ENCODE results near the gene COX19. TPM values are rescaled to one million over a fixed set of nuclear protein-coding genes. Genes with fewer than 3 reads are reported as not detected.

COX19 gene
- total RNA-seq, 5 donors from 2014 or later (not counting 1 experiment from before 2014, with no cell fraction given), result 38.0 to 50.9 (median 43.7) TPM

GRCh38 chr7:967361-968082, 7.8 kb downstream of the COX19 start:
- H3K4me1 ChIP-seq (ENCODE audit: control insufficient read depth in 1 of 2, extremely low read depth in 1 of 2, insufficient read depth in 2 of 2, low read length in 2 of 2), result peaks cover 4 to 39% of the 10 kb centered on the region in 2 experiments
- H3K27me3 Mint-ChIP-seq, result no peaks in the 10 kb centered on the region
- H3K4me3 ChIP-seq (ENCODE audit: control insufficient read depth in 1 of 2, extremely low read depth in 1 of 2, low read length in 1 of 2), result no peak overlapping the region
- no peaks in the 10 kb centered on the region for H3K9me3 Mint-ChIP-seq
- ChIA-PET CTCF (interaction anchor here in 1 of 2 donors (0.7 to 1.1 kb wide), 2 partner anchors 10 to 25 kb away, joined by 3 read pairs; no protein-coding TSS in a partner anchor), POLR2A (interaction anchor here in 1 of 2 donors (2.1 kb wide), 1 partner anchor 8 kb away, joined by 6 read pairs; the partner anchor contains the start of gene COX19)
- ATAC-seq (replicated peaks in 1 of 4) (no peak), DNase-seq (no peak)
- peaks cover 14 to 54% of the 10 kb centered on the region in 2 donors for H3K36me3 ChIP-seq (ENCODE audit: control insufficient read depth in 2 of 2, extremely low read depth in 1 of 2, insufficient read depth in 1 of 2, low read length in 1 of 2)
- H3K27ac Mint-ChIP-seq, result no peak overlapping the region
- H3K27me3 ChIP-seq (replicated peaks in 1 of 2; ENCODE audit: control insufficient read depth in 2 of 2, extremely low read depth in 1 of 2, insufficient read depth in 2 of 2, low read length in 1 of 2), result peaks cover 0 to 16% of the 10 kb centered on the region in 2 experiments
- peaks cover 33% of the 10 kb centered on the region for H3K36me3 Mint-ChIP-seq
- H3K9me3 ChIP-seq, result no peaks in the 10 kb centered on the region
- peaks cover 37 to 40% (median 37%) of the 10 kb centered on the region in 3 donors for H3K4me1 Mint-ChIP-seq
- no peak overlapping the region for H3K27ac ChIP-seq (ENCODE audit: low read length)
- H3K4me3 Mint-ChIP-seq, result no peak overlapping the region
- WGBS (ENCODE audit: insufficient coverage), result 95% methylated on average over 27 of the region's 39 CpGs

DNA sequence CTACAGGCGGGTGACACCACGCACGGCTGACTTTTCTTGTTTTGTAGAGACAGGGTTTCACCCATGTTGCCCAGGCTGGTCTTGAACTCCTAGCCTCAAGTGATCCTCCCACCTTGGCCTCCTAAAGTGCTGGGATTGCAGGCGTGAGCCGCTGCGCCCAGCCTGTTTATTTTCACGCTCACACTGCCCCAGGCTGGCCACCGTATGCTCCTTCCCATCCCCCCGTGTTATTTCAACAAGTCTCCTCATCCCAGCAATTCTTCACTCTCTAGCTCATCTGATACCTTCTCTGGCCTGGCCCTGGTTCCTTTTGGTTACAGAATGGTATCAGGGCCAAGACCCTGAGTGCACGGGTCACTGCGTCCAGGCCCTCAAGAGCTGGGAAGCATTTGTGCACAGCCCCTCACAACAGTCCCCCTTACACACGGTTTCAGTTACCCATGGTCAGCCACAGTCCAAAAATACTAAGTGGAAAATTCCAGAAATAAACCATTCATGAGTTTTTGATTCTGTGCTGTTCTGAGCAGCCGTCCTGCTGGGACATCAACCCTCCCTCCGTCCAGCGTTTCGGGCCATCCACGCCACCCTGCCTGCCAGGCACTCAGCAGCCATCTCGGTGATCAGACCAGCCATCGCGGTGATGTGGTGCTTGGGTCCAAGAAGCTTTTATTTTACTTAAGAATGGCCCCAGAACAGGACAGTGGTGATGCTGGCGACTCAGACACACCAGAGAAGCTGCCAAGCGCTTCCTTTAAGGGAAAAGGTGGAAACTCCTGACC, 8.9 kb downstream of the COX19 start:
- Mint-ChIP-seq H3K4me1 (peaks cover 29 to 35% (median 29%) of the 10 kb centered on the region in 3 donors), H3K27ac (peak overlapping the region in 1 of 2 donors; percentile 55), H3K27me3 (no peaks in the 10 kb centered on the region), H3K4me3 (no peak overlapping the region), H3K9me3 (no peaks in the 10 kb centered on the region), H3K36me3 (peaks cover 25% of the 10 kb centered on the region)
- Histone ChIP-seq H3K4me3 (ENCODE audit: control insufficient read depth in 1 of 2, extremely low read depth in 1 of 2, low read length in 1 of 2) (no peak overlapping the region), H3K4me1 (ENCODE audit: control insufficient read depth in 1 of 2, extremely low read depth in 1 of 2, insufficient read depth in 2 of 2, low read length in 2 of 2) (peaks cover 4 to 34% of the 10 kb centered on the region in 2 experiments), H3K36me3 (ENCODE audit: control insufficient read depth in 2 of 2, extremely low read depth in 1 of 2, insufficient read depth in 1 of 2, low read length in 1 of 2) (peaks cover 6 to 45% of the 10 kb centered on the region in 2 donors), H3K9me3 (no peaks in the 10 kb centered on the region), H3K27me3 (replicated peaks in 1 of 2; ENCODE audit: control insufficient read depth in 2 of 2, extremely low read depth in 1 of 2, insufficient read depth in 2 of 2, low read length in 1 of 2) (peaks cover 0 to 19% of the 10 kb centered on the region in 2 experiments), H3K27ac (ENCODE audit: low read length) (no peak overlapping the region)
- 94% methylated on average over 20 of the region's 22 CpGs for WGBS (ENCODE audit: insufficient coverage)
- ATAC-seq (replicated peaks in 1 of 4) (no peak), DNase-seq (no peak)
- ChIA-PET POLR2A (interaction anchor here in 1 of 2 donors (2.1 kb wide), 1 partner anchor 9 kb away, joined by 6 read pairs; the partner anchor contains the start of gene COX19), CTCF (interaction anchor here in 1 of 2 donors (0.7 to 1.1 kb wide), 2 partner anchors 9 to 26 kb away, joined by 3 read pairs; no protein-coding TSS in a partner anchor)

DNA sequence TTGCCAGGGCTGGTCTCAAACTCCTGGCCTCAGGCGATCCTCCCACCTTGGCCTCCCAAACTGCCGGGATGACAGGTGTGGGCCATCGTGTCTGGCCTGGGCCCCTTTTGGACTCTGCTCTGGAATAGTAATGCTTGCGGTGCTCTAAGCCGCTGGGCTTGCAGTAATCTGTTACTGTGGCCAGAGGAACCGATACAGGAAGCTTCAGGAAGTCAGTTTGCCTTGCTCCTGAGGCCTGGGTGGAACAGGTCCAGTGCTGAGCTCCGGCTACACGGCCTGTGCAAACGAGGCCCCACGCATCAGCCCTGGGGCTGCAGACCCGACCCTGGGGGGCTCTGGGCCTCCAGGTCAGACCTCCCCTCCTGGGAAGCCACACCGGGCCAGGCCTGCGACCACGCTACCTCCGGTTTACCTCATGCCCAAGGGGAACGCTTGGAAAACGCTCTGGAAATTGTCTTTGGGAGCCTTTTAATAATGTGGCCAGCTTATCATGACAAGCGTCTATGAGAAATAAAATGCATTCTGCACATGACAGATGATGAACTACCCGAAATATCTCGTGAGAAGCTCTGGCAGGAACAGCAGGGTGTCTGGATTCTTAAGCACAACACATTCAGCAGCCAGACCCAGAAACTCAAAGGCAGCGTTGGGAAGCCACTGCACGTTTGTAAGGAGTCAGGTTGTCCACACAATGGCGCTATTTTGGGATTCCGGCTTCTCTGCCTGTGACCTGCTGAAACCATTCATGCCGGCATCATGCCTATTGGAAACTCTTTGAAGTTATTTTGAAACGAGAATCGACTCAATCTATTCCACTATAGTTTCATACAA, 10.7 kb downstream of the COX19 start:
- ChIA-PET POLR2A (interaction anchor here (0.5 to 0.7 kb wide), 5 partner anchors 80 to 1383 kb away, joined by 3 to 4 read pairs (median 3); no protein-coding TSS in a partner anchor), CTCF (interaction anchor here in 1 of 2 donors (0.6 to 0.7 kb wide), 2 partner anchors 10 to 17 kb away, joined by 3 to 4 read pairs; no protein-coding TSS in a partner anchor)
- Histone ChIP-seq H3K36me3 (ENCODE audit: control insufficient read depth in 2 of 2, extremely low read depth in 1 of 2, insufficient read depth in 1 of 2, low read length in 1 of 2) (peaks cover 6 to 32% of the 10 kb centered on the region in 2 donors), H3K4me3 (ENCODE audit: control insufficient read depth in 1 of 2, extremely low read depth in 1 of 2, low read length in 1 of 2) (no peak overlapping the region), H3K4me1 (ENCODE audit: control insufficient read depth in 1 of 2, extremely low read depth in 1 of 2, insufficient read depth in 2 of 2, low read length in 2 of 2) (peaks cover 4 to 30% of the 10 kb centered on the region in 2 experiments), H3K27me3 (replicated peaks in 1 of 2; ENCODE audit: control insufficient read depth in 2 of 2, extremely low read depth in 1 of 2, insufficient read depth in 2 of 2, low read length in 1 of 2) (peaks cover 0 to 19% of the 10 kb centered on the region in 2 experiments), H3K27ac (ENCODE audit: low read length) (no peak overlapping the region), H3K9me3 (no peaks in the 10 kb centered on the region)
- H3K36me3 Mint-ChIP-seq, result peaks cover 20% of the 10 kb centered on the region
- H3K9me3 Mint-ChIP-seq, result no peaks in the 10 kb centered on the region
- H3K27ac Mint-ChIP-seq, result no peak overlapping the region
- 57% methylated on average over 23 of the region's 27 CpGs for WGBS (ENCODE audit: insufficient coverage)
- peaks cover 22 to 31% (median 22%) of the 10 kb centered on the region in 3 donors for H3K4me1 Mint-ChIP-seq
- peak in 1 of 4 experiments; percentile 2 for ATAC-seq (replicated peaks in 1 of 4)
- H3K27me3 Mint-ChIP-seq, result no peaks in the 10 kb centered on the region
- no peak for DNase-seq
- H3K4me3 Mint-ChIP-seq, result no peak overlapping the region

GRCh38 chr7:963236-964078, 11.9 kb downstream of the COX19 start:
- H3K9me3 Mint-ChIP-seq, result no peaks in the 10 kb centered on the region
- Histone ChIP-seq H3K9me3 (no peaks in the 10 kb centered on the region), H3K4me3 (ENCODE audit: control insufficient read depth in 1 of 2, extremely low read depth in 1 of 2, low read length in 1 of 2) (no peak overlapping the region), H3K4me1 (ENCODE audit: control insufficient read depth in 1 of 2, extremely low read depth in 1 of 2, insufficient read depth in 2 of 2, low read length in 2 of 2) (peaks cover 4 to 30% of the 10 kb centered on the region in 2 experiments), H3K27me3 (replicated peaks in 1 of 2; ENCODE audit: control insufficient read depth in 2 of 2, extremely low read depth in 1 of 2, insufficient read depth in 2 of 2, low read length in 1 of 2) (peaks cover 0 to 26% of the 10 kb centered on the region in 2 experiments), H3K36me3 (ENCODE audit: control insufficient read depth in 2 of 2, extremely low read depth in 1 of 2, insufficient read depth in 1 of 2, low read length in 1 of 2) (peaks cover 4 to 22% of the 10 kb centered on the region in 2 donors), H3K27ac (ENCODE audit: low read length) (no peak overlapping the region)
- 32% methylated on average over 25 of the region's 37 CpGs for WGBS (ENCODE audit: insufficient coverage)
- ChIA-PET CTCF (interaction anchor here in 1 of 2 donors (0.6 to 0.7 kb wide), 2 partner anchors 11 to 18 kb away, joined by 3 to 4 read pairs; no protein-coding TSS in a partner anchor), POLR2A (interaction anchor here (0.6 to 0.7 kb wide), 2 partner anchors 9 to 583 kb away, joined by 3 read pairs; no protein-coding TSS in a partner anchor)
- ATAC-seq (replicated peaks in 1 of 4) (peak; percentile 43 to 59 (median 50)), DNase-seq (peak in 10 of 35 experiments; percentile 16 to 41 (median 20))
- peak overlapping the region in 1 of 2 donors; percentile 52 for H3K27ac Mint-ChIP-seq
- H3K27me3 Mint-ChIP-seq, result no peaks in the 10 kb centered on the region
- H3K36me3 Mint-ChIP-seq, result peaks cover 15% of the 10 kb centered on the region
- H3K4me3 Mint-ChIP-seq, result peak overlapping the region; percentile 6 to 43 (median 23)
- peaks cover 22 to 31% (median 22%) of the 10 kb centered on the region in 3 donors for H3K4me1 Mint-ChIP-seq

- Mint-ChIP-seq H3K36me3 (peaks cover 5% of the 10 kb centered on the region), H3K4me1 (peaks cover 17 to 29% (median 22%) of the 10 kb centered on the region in 3 donors), H3K4me3 (no peak overlapping the region), H3K27me3 (no peaks in the 10 kb centered on the region), H3K27ac (no peak overlapping the region), H3K9me3 (no peaks in the 10 kb centered on the region)
- Histone ChIP-seq H3K36me3 (ENCODE audit: control insufficient read depth in 2 of 2, extremely low read depth in 1 of 2, insufficient read depth in 1 of 2, low read length in 1 of 2) (peaks cover 0 to 13% of the 10 kb centered on the region in 2 donors), H3K27me3 (replicated peaks in 1 of 2; ENCODE audit: control insufficient read depth in 2 of 2, extremely low read depth in 1 of 2, insufficient read depth in 2 of 2, low read length in 1 of 2) (peaks cover 0 to 35% of the 10 kb centered on the region in 2 experiments), H3K27ac (ENCODE audit: low read length) (no peak overlapping the region), H3K9me3 (no peaks in the 10 kb centered on the region), H3K4me3 (ENCODE audit: control insufficient read depth in 1 of 2, extremely low read depth in 1 of 2, low read length in 1 of 2) (no peak overlapping the region), H3K4me1 (ENCODE audit: control insufficient read depth in 1 of 2, extremely low read depth in 1 of 2, insufficient read depth in 2 of 2, low read length in 2 of 2) (peaks cover 4 to 30% of the 10 kb centered on the region in 2 experiments)
- ChIA-PET POLR2A (no interaction called here), CTCF (no interaction called here)
- no peak for DNase-seq
- peak in 2 of 4 experiments; percentile 4 to 16 for ATAC-seq (replicated peaks in 1 of 4)
- 96% methylated on average over 14 of the region's 17 CpGs for WGBS (ENCODE audit: insufficient coverage)
Observed at GRCh38 chr7:962401-963081, 12.8 kb downstream of the COX19 start.

Measured in T-cell (primary cell).